WTC11 (cell line): ENCODE measurements around the gene KAZN. TPM values are rescaled to one million over a fixed set of nuclear protein-coding genes. Genes with fewer than 3 reads are reported as not detected.

ENCODE experiments used
- ATAC-seq: fragments of 200-7000 bp; cut with Tn5 transposase; 2 replicates; pipeline ENCODE4 v1.10.0; 2021; ENCODE audit warnings: mild to moderate bottlenecking, moderate library complexity
- CTCF ChIA-PET: fragments of 300-600 bp; sonication (Branson Sonifier 250); formaldehyde crosslinking; loops from one replicate; lab custom pipeline; 2021; ENCODE audit warnings: antibody characterized with exemption; lab: Charles Lee
- POLR2A ChIA-PET: fragments of 350-600 bp; sonication (Branson Sonifier 250); formaldehyde crosslinking; loops from one replicate; lab custom pipeline; 2021; ENCODE audit warnings: antibody characterized with exemption; lab: Charles Lee
- DNase-seq: peaks from one replicate; pipeline ENCODE4 v3.0.0; 2021; ENCODE audit warnings: low spot score
- H3K27ac Mint-ChIP-seq: 2 replicates; pipeline ENCODE4 v1.8.0; 2021; ENCODE audit warnings: mixed read lengths
- H3K27me3 Mint-ChIP-seq: 2 replicates; pipeline ENCODE4 v1.8.0; 2021; ENCODE audit warnings: low read depth, mild to moderate bottlenecking, moderate library complexity, mixed read lengths
- H3K36me3 Mint-ChIP-seq: 2 replicates; pipeline ENCODE4 v1.8.0; 2021; ENCODE audit warnings: mixed read lengths
- H3K4me1 Mint-ChIP-seq: 2 replicates; pipeline ENCODE4 v1.8.0; 2022; ENCODE audit warnings: mixed read lengths
- H3K4me3 Mint-ChIP-seq: 2 replicates; pipeline ENCODE4 v1.8.0; 2021; ENCODE audit warnings: mild to moderate bottlenecking, moderate library complexity, mixed read lengths
- H3K9me3 Mint-ChIP-seq: 2 replicates; pipeline ENCODE4 v1.8.0; 2021; ENCODE audit warnings: mixed read lengths
- ARID4B ChIP-seq: sonication (generic); formaldehyde crosslinking; IDR thresholded peaks from 2 replicates; pipeline ENCODE4 v1.8.0; 2023; ENCODE audit warnings: missing genetic modification reagents, mild to moderate bottlenecking, borderline replicate concordance
- CBFB ChIP-seq: sonication (generic); formaldehyde crosslinking; IDR thresholded peaks from 2 replicates; pipeline ENCODE4 v1.8.1; 2022; ENCODE audit warnings: mild to moderate bottlenecking, low read depth, missing genetic modification reagents
- CTCF ChIP-seq: fragments of 200-600 bp; IDR thresholded peaks from 2 replicates; pipeline ENCODE4 v1.8.0; 2022; ENCODE audit warnings: antibody characterized with exemption
- ERG ChIP-seq: fragments of 250-450 bp; sonication (Bioruptor Pico); IDR thresholded peaks from 2 replicates; pipeline ENCODE4 v1.8.0; 2021; ENCODE audit warnings: mild to moderate bottlenecking
- GRHL2 ChIP-seq: fragments of 250-450 bp; sonication (Bioruptor Pico); IDR thresholded peaks from 2 replicates; pipeline ENCODE4 v1.8.0; 2022; ENCODE audit warnings: mild to moderate bottlenecking, moderate library complexity; ENCODE audit not compliant: insufficient replicate concordance, severe bottlenecking
- NFE2L1 ChIP-seq: sonication (generic); formaldehyde crosslinking; IDR thresholded peaks from 2 replicates; pipeline ENCODE4 v1.8.1; 2023; ENCODE audit warnings: missing genetic modification reagents
- RORB ChIP-seq: fragments of 250-450 bp; sonication (Bioruptor Pico); IDR thresholded peaks from 2 replicates; pipeline ENCODE4 v1.9.0; 2021; ENCODE audit warnings: mild to moderate bottlenecking
- SMAD3 ChIP-seq: sonication (generic); formaldehyde crosslinking; IDR thresholded peaks from 2 replicates; pipeline ENCODE4 v1.8.0; 2022; ENCODE audit warnings: missing genetic modification reagents, mild to moderate bottlenecking, borderline replicate concordance
- USF2 ChIP-seq: sonication (generic); formaldehyde crosslinking; IDR thresholded peaks from 2 replicates; pipeline ENCODE4 v1.8.1; 2023; ENCODE audit warnings: mild to moderate bottlenecking, missing genetic modification reagents, moderate library complexity
- ZNF121 ChIP-seq: sonication (generic); formaldehyde crosslinking; IDR thresholded peaks from 2 replicates; pipeline ENCODE4 v1.8.0; 2023; ENCODE audit warnings: missing genetic modification reagents
- ZNF263 ChIP-seq: sonication (generic); formaldehyde crosslinking; IDR thresholded peaks from 2 replicates; pipeline ENCODE4 v1.8.1; 2022; ENCODE audit warnings: low read depth, mild to moderate bottlenecking, moderate library complexity, missing genetic modification reagents
- ZNF416 ChIP-seq: fragments of 250-450 bp; sonication (Bioruptor Pico); IDR thresholded peaks from 2 replicates; pipeline ENCODE4 v1.9.0; 2021; ENCODE audit warnings: mild to moderate bottlenecking, inconsistent platforms
- ZNF423 ChIP-seq: fragments of 250-450 bp; sonication (Bioruptor Pico); IDR thresholded peaks from 2 replicates; pipeline ENCODE4 v2.1.2; 2022; ENCODE audit warnings: mild to moderate bottlenecking, moderate library complexity
- total RNA-seq: library from RNA; stranded (reverse); gene quantifications from 3 replicates; pipeline ENCODE4 v1.2.3, GENCODE V29; 2021
- TF ChIP-seq, protein P1 (sequence below): fragments of 250-450 bp; sonication (Bioruptor Pico); IDR thresholded peaks from 2 replicates; pipeline ENCODE4 v1.9.0; 2021; ENCODE audit warnings: moderate library complexity, mild to moderate bottlenecking, inconsistent platforms, borderline replicate concordance
- TF ChIP-seq, protein P2 (sequence below): sonication (generic); formaldehyde crosslinking; conservative IDR thresholded peaks from 2 replicates; pipeline ENCODE4 v1.8.1; 2022; ENCODE audit warnings: mild to moderate bottlenecking, missing genetic modification reagents

KAZN gene
- total RNA-seq, 1 experiment from 2014 or later, result 19.9 TPM

DNA sequence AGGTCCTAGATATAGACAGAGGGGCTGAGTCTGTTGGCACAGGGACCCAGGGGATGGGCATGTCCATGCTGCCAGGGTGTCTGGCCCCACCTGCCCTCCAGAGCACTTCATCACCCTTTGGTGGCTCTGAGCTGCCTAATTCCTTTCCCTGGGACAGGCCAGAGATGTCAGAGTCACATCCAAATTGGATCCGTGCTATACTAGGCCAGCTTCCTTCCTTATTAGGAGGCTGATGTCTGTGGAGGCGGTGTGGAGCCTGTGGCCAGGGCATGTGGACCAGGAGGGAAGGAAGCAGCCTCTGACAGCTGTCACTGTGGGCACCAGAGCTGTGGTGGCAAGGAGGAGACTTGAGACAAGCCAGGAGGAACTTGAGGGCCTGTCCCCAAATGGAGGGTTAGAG, 477.3 kb downstream of the KAZN start:
- ATAC-seq (no peak), DNase-seq (no peak)
- Mint-ChIP-seq H3K4me3 (no peak overlapping the region), H3K4me1 (no peaks in the 10 kb centered on the region), H3K9me3 (no peaks in the 10 kb centered on the region), H3K27ac (no peak overlapping the region)
- CTCF ChIA-PET, result interaction anchor here (0.7 to 1.4 kb wide), 4 partner anchors 9 to 297 kb away, joined by 3 read pairs; no protein-coding TSS in a partner anchor
- no peak for TF ChIP-seq RORB (CRISPR knock-in tag)
- TF ChIP-seq, protein P1, sequence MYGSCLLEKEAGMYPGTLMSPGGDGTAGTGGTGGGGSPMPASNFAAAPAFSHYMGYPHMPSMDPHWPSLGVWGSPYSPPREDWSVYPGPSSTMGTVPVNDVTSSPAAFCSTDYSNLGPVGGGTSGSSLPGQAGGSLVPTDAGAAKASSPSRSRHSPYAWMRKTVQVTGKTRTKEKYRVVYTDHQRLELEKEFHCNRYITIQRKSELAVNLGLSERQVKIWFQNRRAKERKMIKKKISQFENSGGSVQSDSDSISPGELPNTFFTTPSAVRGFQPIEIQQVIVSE, result no peak
- TF ChIP-seq ZNF423 (CRISPR knock-in tag), result no peak
- TF ChIP-seq, all 79 proteins: peak for 0
- POLR2A ChIA-PET, result no interaction called here
- no peaks in the 10 kb centered on the region for H3K36me3 Mint-ChIP-seq
- no peaks in the 10 kb centered on the region for H3K27me3 Mint-ChIP-seq

- no peaks in the 10 kb centered on the region for H3K36me3 Mint-ChIP-seq
- TF ChIP-seq, protein P1, result no peak
- TF ChIP-seq ERG (CRISPR knock-in tag), result no peak
- TF ChIP-seq CBFB (CRISPR knock-in tag), result no peak
- TF ChIP-seq ZNF423 (CRISPR knock-in tag), result no peak
- no peak for TF ChIP-seq NFE2L1 (CRISPR knock-in tag)
- TF ChIP-seq, protein P2, sequence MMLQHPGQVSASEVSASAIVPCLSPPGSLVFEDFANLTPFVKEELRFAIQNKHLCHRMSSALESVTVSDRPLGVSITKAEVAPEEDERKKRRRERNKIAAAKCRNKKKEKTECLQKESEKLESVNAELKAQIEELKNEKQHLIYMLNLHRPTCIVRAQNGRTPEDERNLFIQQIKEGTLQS (CRISPR knock-in tag), result no peak
- TF ChIP-seq ZNF121 (CRISPR knock-in tag), result no peak
- no peak for TF ChIP-seq GRHL2
- TF ChIP-seq ARID4B (CRISPR knock-in tag), result no peak
- TF ChIP-seq CTCF, result no peak
- TF ChIP-seq SMAD3 (CRISPR knock-in tag), result no peak
- TF ChIP-seq USF2 (CRISPR knock-in tag), result no peak
- no peak for TF ChIP-seq ZNF416 (CRISPR knock-in tag)
- TF ChIP-seq ZNF263 (CRISPR knock-in tag), result no peak
- no peaks in the 10 kb centered on the region for H3K27me3 Mint-ChIP-seq
- POLR2A ChIA-PET, result no interaction called here
- no peaks in the 10 kb centered on the region for H3K9me3 Mint-ChIP-seq
- no peaks in the 10 kb centered on the region for H3K4me1 Mint-ChIP-seq
- CTCF ChIA-PET, result interaction anchor here (1.1 to 2.0 kb wide), 4 partner anchors 12 to 298 kb away, joined by 3 to 5 read pairs (median 3); no protein-coding TSS in a partner anchor
- DNase-seq, result no peak
- no peak for ATAC-seq
- no peak overlapping the region for H3K27ac Mint-ChIP-seq
- no peak overlapping the region for H3K4me3 Mint-ChIP-seq
Measured at GRCh38 chr1:15076807-15077206, 478.3 kb downstream of the KAZN start.
